CD4-positive, alpha-beta T cell treated with Interleukin-6 for 4 hours (primary cell): Measurements from ENCODE around the gene CORIN.

Experiments used
- DNase-seq: peaks from one replicate; pipeline ENCODE4 v3.0.0-alpha.2; 2020; ENCODE audit warnings: mixed read lengths

CORIN gene, protein sequence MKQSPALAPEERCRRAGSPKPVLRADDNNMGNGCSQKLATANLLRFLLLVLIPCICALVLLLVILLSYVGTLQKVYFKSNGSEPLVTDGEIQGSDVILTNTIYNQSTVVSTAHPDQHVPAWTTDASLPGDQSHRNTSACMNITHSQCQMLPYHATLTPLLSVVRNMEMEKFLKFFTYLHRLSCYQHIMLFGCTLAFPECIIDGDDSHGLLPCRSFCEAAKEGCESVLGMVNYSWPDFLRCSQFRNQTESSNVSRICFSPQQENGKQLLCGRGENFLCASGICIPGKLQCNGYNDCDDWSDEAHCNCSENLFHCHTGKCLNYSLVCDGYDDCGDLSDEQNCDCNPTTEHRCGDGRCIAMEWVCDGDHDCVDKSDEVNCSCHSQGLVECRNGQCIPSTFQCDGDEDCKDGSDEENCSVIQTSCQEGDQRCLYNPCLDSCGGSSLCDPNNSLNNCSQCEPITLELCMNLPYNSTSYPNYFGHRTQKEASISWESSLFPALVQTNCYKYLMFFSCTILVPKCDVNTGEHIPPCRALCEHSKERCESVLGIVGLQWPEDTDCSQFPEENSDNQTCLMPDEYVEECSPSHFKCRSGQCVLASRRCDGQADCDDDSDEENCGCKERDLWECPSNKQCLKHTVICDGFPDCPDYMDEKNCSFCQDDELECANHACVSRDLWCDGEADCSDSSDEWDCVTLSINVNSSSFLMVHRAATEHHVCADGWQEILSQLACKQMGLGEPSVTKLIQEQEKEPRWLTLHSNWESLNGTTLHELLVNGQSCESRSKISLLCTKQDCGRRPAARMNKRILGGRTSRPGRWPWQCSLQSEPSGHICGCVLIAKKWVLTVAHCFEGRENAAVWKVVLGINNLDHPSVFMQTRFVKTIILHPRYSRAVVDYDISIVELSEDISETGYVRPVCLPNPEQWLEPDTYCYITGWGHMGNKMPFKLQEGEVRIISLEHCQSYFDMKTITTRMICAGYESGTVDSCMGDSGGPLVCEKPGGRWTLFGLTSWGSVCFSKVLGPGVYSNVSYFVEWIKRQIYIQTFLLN

DNA sequence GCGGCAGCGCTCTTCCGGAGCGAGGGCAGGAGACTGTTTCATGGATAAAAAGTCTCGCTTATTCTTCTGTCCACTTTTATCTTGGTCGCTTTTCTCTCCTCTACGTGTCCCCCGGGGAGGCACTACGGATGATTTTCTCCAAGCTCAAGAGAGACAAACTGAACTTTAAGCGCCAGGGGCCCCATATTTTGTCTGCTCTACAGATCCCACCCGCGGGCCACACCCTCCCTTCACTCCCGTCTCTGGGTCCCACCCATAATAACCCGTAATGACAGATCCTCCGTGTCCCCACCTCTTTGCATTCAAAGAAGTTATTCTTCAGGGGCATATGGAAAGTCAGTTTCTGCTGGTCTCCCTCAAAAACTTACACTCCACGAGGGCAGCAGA lies at the start of gene CORIN:
CORIN (minus strand) TSS at position 160 of the 387 bp plus-strand sequence; CDS start at position 42, 118 bp downstream.
- DNase-seq = no peak

GRCh38 chr4:47882228-47882627 lies 44.4 kb upstream of the CORIN start:
- no peak for DNase-seq

- no peak for DNase-seq
These were observed 41.6 kb upstream of the CORIN start for GRCh38 chr4:47879458-47879857.

DNA sequence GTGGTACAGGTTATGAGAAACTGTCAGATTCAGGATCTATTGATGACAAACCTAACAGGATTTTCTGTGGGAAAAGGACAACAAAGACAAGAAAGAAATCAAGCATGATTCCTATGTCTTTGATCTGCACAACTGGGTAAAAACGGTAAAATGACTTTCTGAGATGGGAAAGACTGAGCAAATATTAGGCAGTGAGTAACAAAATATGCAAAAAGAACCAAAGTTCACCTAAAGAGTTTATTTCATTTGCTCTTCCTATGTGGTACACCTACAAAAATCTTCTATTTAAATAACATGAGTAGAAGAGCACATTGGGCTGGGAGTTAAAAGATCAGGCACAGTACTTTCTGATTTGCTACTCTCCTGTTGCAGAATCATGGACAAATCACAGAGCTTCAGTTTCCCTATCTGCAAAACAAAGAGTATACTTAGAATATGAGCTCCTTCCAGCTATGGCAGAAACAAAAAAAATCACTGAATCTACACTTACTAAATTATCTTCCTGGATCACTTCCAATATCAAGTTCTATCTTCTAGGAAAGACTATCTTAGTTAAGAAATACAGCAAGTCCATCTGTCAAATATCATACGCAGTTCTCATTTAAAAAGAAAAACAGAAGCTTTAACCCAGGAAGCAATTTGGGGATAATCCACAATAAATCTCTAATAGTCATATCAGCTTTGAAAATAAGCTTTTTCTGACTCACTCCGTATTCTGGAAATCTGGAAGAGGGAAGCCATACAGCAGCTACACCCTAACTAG lies 39.1 kb upstream of the CORIN start:
- DNase-seq = no peak

DNA sequence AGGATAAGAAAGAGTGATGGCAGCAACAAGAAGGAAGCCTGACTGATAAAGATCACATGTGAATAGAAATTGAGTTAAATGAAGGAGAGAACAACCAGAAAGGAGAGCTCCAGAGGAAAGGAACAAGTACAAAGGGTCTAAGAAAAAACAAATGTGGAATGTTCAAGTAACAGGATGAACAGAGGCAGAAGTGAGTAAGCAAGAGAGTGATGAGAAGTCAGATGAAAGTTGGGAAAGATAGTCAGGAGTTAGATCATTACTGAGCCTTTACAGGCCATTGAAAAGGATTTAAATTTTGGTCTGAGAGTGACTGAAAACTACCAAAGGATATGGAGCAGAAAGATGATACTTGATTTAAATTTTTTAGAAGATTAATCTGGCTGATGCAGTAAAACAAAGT lies 38.4 kb upstream of the CORIN start:
- DNase-seq = no peak

DNA sequence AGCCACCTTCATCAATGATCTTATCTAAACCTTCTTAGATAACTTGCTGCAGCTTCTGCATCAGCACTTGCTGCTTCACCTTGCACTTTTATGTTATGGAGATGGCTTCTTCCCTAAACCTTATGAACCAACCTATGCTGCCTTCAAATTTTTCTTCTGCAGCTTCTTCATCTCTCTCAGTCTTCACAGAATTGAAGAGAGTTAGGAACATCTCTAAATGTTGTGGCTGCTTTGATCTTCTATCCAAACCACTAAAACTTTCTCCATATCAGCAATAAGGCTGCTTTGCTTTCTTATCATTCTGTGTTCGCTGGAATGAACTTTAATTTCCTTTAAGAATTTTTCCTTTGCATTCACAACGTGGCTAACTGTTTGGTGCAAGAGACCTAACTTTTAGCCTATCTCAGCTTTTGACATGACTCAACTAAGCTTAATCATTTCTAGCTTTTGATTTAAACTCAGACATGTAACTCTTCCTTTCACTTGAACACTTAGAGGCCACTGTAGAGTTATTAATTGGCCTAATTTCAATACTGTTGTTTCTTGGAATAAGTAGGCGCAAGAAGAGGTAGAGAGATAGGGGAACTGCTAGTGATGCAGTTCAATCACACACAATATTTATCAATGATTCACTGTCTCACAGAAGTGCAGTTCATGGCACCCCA lies 36.1 kb upstream of the CORIN start:
- no peak for DNase-seq

- DNase-seq = no peak
These were observed 25.6 kb upstream of the CORIN start for GRCh38 chr4:47863486-47863885.

DNA sequence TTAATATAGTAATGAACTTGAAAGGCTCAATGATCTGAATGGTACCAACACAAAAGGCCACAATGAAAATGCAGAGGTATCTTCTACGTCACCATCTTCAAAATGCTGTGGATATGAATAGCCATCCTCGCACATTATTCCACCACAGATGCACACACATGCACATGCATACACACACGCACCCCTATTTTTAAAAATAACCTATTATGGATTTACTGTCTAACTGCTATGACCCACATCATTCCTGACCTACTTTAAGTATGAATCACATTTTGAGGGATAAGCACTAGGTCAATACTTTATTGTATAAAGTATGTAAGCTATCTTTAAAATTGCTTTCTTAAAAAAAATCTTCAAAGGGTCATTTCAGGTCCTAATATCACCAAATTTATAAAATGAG lies 24.4 kb upstream of the CORIN start:
- DNase-seq = no peak

DNA sequence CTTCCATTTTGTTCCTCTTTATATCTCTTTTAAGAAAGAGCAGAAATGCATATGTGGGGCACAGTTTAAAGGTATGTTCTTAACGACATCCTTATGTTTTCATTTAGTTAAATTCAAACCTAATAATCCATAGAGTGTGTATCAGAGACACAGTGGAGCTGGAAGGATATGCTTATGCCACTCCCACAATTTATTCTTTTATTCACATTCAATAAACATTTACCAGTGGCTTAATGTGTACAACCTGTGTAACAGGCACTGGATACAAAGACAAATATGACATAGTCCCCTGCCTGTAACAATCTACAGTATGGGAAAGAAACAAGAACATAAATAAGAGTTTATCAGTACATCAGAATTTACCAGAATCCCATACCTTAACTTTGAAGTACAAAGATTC lies 22.4 kb upstream of the CORIN start:
- DNase-seq = no peak

GRCh38 chr4:47858006-47858405 lies 20.1 kb upstream of the CORIN start:
- DNase-seq = no peak

DNA sequence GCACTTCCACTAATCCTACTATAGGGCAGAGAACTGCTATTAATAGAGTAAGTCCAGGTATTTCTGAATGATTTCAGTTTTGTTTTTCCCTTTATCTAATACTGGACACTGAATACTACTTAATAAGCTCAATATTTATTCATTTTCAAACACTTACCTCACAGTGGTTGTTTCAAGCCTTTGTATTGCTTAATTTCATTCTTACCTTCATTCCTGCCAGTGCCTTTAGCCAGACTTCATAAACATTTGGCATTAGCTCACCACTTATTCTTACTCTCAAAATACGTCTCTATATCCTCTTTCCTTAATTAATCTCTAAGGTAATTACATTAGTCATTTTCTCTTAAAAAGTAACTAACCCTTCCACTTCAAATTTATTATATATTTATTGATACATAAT lies 18.8 kb upstream of the CORIN start:
- no peak for DNase-seq

GRCh38 chr4:47855350-47855749 lies 17.5 kb upstream of the CORIN start:
- no peak for DNase-seq

DNA sequence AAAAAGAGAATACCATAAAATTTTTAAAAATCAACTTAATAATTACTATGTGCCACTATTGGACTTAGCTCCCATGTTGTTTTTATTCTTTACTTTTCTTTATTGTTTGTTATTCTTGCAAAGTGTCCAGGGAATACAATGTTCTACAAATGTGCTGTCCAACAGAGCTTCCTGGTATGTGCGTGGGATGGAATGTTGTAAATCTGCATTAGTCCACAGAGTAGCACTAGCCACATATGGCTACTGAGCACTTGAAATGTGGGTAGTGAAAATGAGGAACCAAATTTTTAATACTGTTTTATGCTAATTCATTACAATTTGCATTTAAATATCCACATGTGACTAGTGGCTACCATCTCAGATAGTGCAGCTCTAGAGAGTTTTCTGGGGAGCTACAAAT lies 14.3 kb upstream of the CORIN start:
- DNase-seq = no peak

- DNase-seq = no peak
These were observed 11.6 kb upstream of the CORIN start for GRCh38 chr4:47849466-47849865.

DNA sequence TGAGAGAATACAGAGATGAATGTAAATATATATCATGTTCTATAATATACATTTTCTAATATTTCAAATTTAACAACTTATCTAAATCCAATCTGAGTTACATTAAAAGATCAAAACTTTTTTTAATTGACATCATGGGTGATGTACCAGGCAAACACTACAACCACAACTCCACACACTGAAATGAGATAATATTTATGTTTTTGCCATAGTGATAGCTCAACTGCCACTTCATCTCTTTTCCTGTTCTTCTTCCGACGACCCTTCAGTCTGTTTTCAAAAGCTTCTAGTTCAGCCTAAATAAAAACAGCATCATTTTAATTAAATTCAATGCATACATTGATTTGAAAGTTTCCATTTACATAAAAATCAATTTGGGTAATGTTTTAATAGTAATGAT lies 10.2 kb upstream of the CORIN start:
- no peak for DNase-seq

GRCh38 chr4:47842985-47843384 lies 5.1 kb upstream of the CORIN start:
- DNase-seq = no peak

GRCh38 chr4:47840291-47840690 lies 2.4 kb upstream of the CORIN start:
- no peak for DNase-seq

DNA sequence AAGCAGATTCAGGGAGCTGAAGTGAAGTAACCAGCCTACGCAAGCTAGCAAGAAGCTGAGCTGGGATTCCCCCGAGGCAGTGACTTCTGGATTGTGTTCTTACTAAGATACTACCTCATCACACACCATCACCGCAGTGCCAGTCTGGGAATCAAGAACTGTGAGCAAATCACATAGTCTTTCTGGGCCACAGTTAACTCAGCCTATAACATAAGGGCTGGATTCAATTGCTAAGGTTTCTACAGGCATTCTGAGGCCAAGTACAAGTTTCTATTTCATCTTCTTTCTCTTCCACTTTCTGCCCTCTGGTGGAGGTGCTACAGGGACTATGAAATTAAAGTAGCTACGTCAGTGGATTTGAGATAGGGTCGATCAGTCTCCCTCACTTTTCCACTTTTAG lies 1.4 kb upstream of the CORIN start:
- DNase-seq = peak; percentile 10

- no peak for DNase-seq
These were observed 578 bp upstream of the CORIN start for GRCh38 chr4:47838445-47838844.

GRCh38 chr4:47837094-47837907 lies 566 bp downstream of the CORIN start:
- peak; percentile 58 for DNase-seq

- peak; percentile 68 for DNase-seq
These were observed 1.2 kb downstream of the CORIN start for GRCh38 chr4:47836641-47837093.
